Stimulated activated CD8-positive, alpha-beta memory T cell treated with anti-CD3 and anti-CD28 coated beads, Interleukin-15, amount 100 ng/mL, for 24 hours (primary cell): Measurements from ENCODE around the gene ZNF35.

Experiments
- DNase-seq: peaks from one replicate; pipeline ENCODE4 v3.0.0-alpha.2; 2020; ENCODE audit warnings: low read depth

Gene ZNF35

GRCh38 chr3:44685128-44685800, 36.7 kb downstream of the ZNF35 start:
- peak; percentile 10 for DNase-seq

- no peak for DNase-seq
Measured at GRCh38 chr3:44687898-44688297, 39.4 kb downstream of the ZNF35 start.
